ENCODE data around the gene COL8A2. TPM values are rescaled to one million over a fixed set of nuclear protein-coding genes. Genes with fewer than 3 reads are reported as not detected.

The COL8A2 gene
- total and polyA plus RNA-seq, 2 of the 4 experiments (the other 2 are of a cell fraction): 0.54 to 1.1 TPM

DNA sequence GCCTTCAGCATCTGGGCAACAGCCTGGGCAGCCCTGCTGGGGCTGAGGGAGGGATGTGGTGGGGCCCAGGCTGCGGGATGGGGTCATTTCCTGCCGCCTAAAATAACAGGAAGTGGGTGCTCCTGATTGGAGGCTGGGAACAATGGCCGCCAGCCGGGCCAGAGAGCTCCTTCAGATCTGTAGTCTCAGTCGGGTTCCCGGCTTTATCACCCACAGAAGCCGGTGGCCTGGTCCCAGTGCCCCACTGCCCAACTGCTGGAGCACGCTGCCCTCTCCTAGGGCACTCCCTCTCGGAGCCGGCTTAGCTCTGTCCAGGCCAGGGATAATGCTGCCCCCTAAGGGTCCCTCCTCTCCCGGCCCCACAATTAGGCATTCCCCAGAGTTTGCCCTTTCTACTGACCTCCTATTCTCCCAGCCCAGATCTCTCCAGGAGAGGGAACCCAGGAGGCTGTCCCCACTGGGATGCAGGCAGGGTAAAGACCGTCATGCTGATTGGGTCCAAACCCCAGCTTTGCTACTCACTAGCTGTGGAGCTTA lies 36.0 kb upstream of the COL8A2 start:
- intact Hi-C loops (cut with micrococcal nuclease) (no loop called here), dilution Hi-C loops (cut with HindIII; ENCODE audit: low sequenced_read_pairs, unreplicated experiment) (no loop called here), in situ Hi-C loops (cut with MboI; ENCODE audit: low sequenced_read_pairs) (no loop called here)
- Histone ChIP-seq H3K27ac (ENCODE audit: insufficient read depth, low read length) (peak overlapping the region; percentile 89), H3K27me3 (ENCODE audit: control insufficient read depth, insufficient read depth, low read length) (no peaks in the 10 kb centered on the region), H3K4me3 (ENCODE audit: insufficient read depth, low read depth, low read length) (peak overlapping the region; percentile 32), H3K4me2 (ENCODE audit: low read depth, low read length) (peak overlapping the region; percentile 81), H3K9me1 (ENCODE audit: insufficient read depth, low read length) (peaks cover 17% of the 10 kb centered on the region), H2BK5ac (ENCODE audit: low read depth, low read length, poor library complexity, severe bottlenecking) (peak overlapping the region; percentile 62), H3K18ac (ENCODE audit: low read depth, low read length) (no peak overlapping the region; the same call in 1 of the 2 replicates), H3K9me3 (ENCODE audit: control insufficient read depth, insufficient read depth, low read length) (no peaks in the 10 kb centered on the region), H3K56ac (ENCODE audit: extremely low read depth, insufficient read depth, low read length) (peak overlapping the region; percentile 83), H2BK120ac (ENCODE audit: low read depth, low read length) (peak overlapping the region; percentile 16; the same call in 1 of the 2 replicates), H4K91ac (ENCODE audit: insufficient read depth, low read depth, low read length) (peak overlapping the region; percentile 75), H2BK15ac (ENCODE audit: low read depth, low read length) (0 out of 3 replicates have a peak overlapping the region, but pooled peaks have one; percentile 5), H3K9ac (ENCODE audit: low read depth, low read length) (peak overlapping the region; percentile 79), H3K36me3 (ENCODE audit: control insufficient read depth, insufficient read depth, low read length) (peaks cover 15% of the 10 kb centered on the region), H2AK9ac (replicated peaks; ENCODE audit: low read depth, low read length, poor library complexity) (peak overlapping the region; percentile 93), H3K4me1 (ENCODE audit: control insufficient read depth, insufficient read depth, low read length) (peaks cover 22% of the 10 kb centered on the region), H3K79me1 (ENCODE audit: low read depth in 1 of 2, low read length in 2 of 2) (peaks cover 0 to 48% of the 10 kb centered on the region in 2 experiments; a peak in 2 of 4 replicates), H4K5ac (ENCODE audit: low read depth, low read length) (peak overlapping the region; percentile 78; the same call in 1 of the 2 replicates), H3K14ac (replicated peaks; ENCODE audit: low read depth, low read length) (peak overlapping the region; percentile 74; the same call in 1 of the 2 replicates), H4K20me1 (ENCODE audit: insufficient read depth, low read length) (peaks cover 95% of the 10 kb centered on the region), H2BK20ac (ENCODE audit: low read depth, low read length) (no peak overlapping the region; the same call in 1 of the 2 replicates), H3K23ac (ENCODE audit: low read depth, low read length) (peak overlapping the region; percentile 83), H3K4ac (ENCODE audit: low read depth, low read length) (peak overlapping the region; percentile 73), H4K8ac (ENCODE audit: low read depth in 2 of 2, low read length in 2 of 2) (peak overlapping the region; percentile 67 to 87), H2AK5ac (ENCODE audit: low read depth, low read length) (peak overlapping the region; percentile 52), H2AFZ (replicated peaks; ENCODE audit: low read length, poor library complexity) (peak overlapping the region; percentile 86)
- 0% methylated on average over 6 of the region's 12 CpGs; no CpG with 5 or more reads in 1 of the 2 experiments for WGBS, 2 experiments (ENCODE audit: extremely low coverage in 2 of 2, insufficient read length in 1 of 2)
- DNase-seq (peak; percentile 71), ATAC-seq (ENCODE audit: low read depth) (peak; percentile 40)
- ChIA-PET CTCF (interaction anchor here (0.6 to 1.9 kb wide), 6 partner anchors 11 to 253 kb away, joined by 4 to 9 read pairs (median 4); partner anchors contain the start of genes THRAP3 and TRAPPC3), POLR2A (ENCODE audit: unreplicated experiment) (interaction anchor here (1.0 kb wide), 1 partner anchor 11 kb away, joined by 3 read pairs; the partner anchor contains the start of gene TRAPPC3)
- no TSS peak for BruUV-seq (replicated peaks)
- no peak for TF ChIP-seq RCOR1 (IDR thresholded peaks at IDR 0.05; ENCODE audit: insufficient replicate concordance, low read length)
- TF ChIP-seq, protein P1, sequence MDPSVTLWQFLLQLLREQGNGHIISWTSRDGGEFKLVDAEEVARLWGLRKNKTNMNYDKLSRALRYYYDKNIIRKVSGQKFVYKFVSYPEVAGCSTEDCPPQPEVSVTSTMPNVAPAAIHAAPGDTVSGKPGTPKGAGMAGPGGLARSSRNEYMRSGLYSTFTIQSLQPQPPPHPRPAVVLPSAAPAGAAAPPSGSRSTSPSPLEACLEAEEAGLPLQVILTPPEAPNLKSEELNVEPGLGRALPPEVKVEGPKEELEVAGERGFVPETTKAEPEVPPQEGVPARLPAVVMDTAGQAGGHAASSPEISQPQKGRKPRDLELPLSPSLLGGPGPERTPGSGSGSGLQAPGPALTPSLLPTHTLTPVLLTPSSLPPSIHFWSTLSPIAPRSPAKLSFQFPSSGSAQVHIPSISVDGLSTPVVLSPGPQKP (IDR thresholded peaks at IDR 0.05; ENCODE audit: borderline replicate concordance, low read depth, low read length): no peak
- TF ChIP-seq RFX5 (IDR thresholded peaks at IDR 0.05; ENCODE audit: low read depth, low read length): no peak
- TF ChIP-seq MXI1 (IDR thresholded peaks at IDR 0.05; ENCODE audit: borderline replicate concordance, low read depth, low read length): no peak; the same call in 1 of the 2 replicates
- TF ChIP-seq CEBPB (IDR thresholded peaks at IDR 0.05; ENCODE audit: low read depth, low read length): no peak
- TF ChIP-seq, protein P2, sequence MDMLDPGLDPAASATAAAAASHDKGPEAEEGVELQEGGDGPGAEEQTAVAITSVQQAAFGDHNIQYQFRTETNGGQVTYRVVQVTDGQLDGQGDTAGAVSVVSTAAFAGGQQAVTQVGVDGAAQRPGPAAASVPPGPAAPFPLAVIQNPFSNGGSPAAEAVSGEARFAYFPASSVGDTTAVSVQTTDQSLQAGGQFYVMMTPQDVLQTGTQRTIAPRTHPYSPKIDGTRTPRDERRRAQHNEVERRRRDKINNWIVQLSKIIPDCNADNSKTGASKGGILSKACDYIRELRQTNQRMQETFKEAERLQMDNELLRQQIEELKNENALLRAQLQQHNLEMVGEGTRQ (IDR thresholded peaks at IDR 0.05; ENCODE audit: low read depth, low read length): no peak
- TF ChIP-seq CHD1 (IDR thresholded peaks at IDR 0.05; ENCODE audit: low read depth, low read length): no peak
- no peak for TF ChIP-seq NFE2L2 (IDR thresholded peaks at IDR 0.05; ENCODE audit: low read depth, low read length)
- TF ChIP-seq, protein P3, sequence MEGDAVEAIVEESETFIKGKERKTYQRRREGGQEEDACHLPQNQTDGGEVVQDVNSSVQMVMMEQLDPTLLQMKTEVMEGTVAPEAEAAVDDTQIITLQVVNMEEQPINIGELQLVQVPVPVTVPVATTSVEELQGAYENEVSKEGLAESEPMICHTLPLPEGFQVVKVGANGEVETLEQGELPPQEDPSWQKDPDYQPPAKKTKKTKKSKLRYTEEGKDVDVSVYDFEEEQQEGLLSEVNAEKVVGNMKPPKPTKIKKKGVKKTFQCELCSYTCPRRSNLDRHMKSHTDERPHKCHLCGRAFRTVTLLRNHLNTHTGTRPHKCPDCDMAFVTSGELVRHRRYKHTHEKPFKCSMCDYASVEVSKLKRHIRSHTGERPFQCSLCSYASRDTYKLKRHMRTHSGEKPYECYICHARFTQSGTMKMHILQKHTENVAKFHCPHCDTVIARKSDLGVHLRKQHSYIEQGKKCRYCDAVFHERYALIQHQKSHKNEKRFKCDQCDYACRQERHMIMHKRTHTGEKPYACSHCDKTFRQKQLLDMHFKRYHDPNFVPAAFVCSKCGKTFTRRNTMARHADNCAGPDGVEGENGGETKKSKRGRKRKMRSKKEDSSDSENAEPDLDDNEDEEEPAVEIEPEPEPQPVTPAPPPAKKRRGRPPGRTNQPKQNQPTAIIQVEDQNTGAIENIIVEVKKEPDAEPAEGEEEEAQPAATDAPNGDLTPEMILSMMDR (conservative IDR thresholded peaks at IDR 0.05; ENCODE audit: low read depth, low read length): peak; percentile 46
- no peak for TF ChIP-seq FOS (IDR thresholded peaks at IDR 0.05; ENCODE audit: low read depth, low read length)
- peak; percentile 71; the same call in 1 of the 2 replicates for TF ChIP-seq POLR2A (IDR thresholded peaks at IDR 0.05; ENCODE audit: low read depth, low read length)
- no peak for TF ChIP-seq MAFK (IDR thresholded peaks at IDR 0.05; ENCODE audit: low read depth, low read length)
- TF ChIP-seq SMC3 (IDR thresholded peaks at IDR 0.05; ENCODE audit: low read depth, low read length): 0 out of 2 replicates have a peak, but pooled peaks have one; percentile 10
- peak; percentile 70; the same call in 1 of the 2 replicates for TF ChIP-seq MAZ (IDR thresholded peaks at IDR 0.05; ENCODE audit: borderline replicate concordance, low read depth, low read length)
